OCI-LY1 (cell line): ENCODE data around the gene NOXA1.

ENCODE experiments used
- H2AFZ ChIP-seq: fragments of 200-600 bp; sonication (generic), shearing (Covaris generic); 2 replicates; pipeline ENCODE4 v1.6.0; 2014; ENCODE audit warnings: antibody characterized with exemption, mild to moderate bottlenecking, low read length
- H3F3A ChIP-seq: fragments of 200-600 bp; sonication (generic), shearing (Covaris generic); 2 replicates; pipeline ENCODE4 v1.6.0; 2014; ENCODE audit warnings: mild to moderate bottlenecking, antibody characterized with exemption, low read length, moderate library complexity; ENCODE audit not compliant: insufficient read depth
- H3K27ac ChIP-seq: fragments of 200-600 bp; sonication (generic); 2 replicates; pipeline ENCODE4 v1.5.1; 2014; ENCODE audit warnings: low read length, mixed run types, mild to moderate bottlenecking, low read depth; ENCODE audit not compliant: poor library complexity, severe bottlenecking
- H3K27me3 ChIP-seq: fragments of 200-600 bp; sonication (generic); 2 replicates; pipeline ENCODE4 v1.6.0; 2014; ENCODE audit warnings: antibody characterized with exemption, mild to moderate bottlenecking, low read length, moderate library complexity; ENCODE audit not compliant: insufficient read depth
- H3K36me3 ChIP-seq: fragments of 200-600 bp; sonication (generic); 2 replicates; pipeline ENCODE4 v1.6.1; 2014; ENCODE audit warnings: mild to moderate bottlenecking, antibody characterized with exemption, low read length, moderate library complexity, mixed read lengths; ENCODE audit not compliant: insufficient read depth
- H3K4me1 ChIP-seq: fragments of 200-600 bp; sonication (generic); 2 replicates; pipeline ENCODE4 v1.5.1; 2014; ENCODE audit warnings: mild to moderate bottlenecking, low read length, moderate library complexity; ENCODE audit not compliant: insufficient read depth, severe bottlenecking
- H3K4me2 ChIP-seq: fragments of 200-600 bp; sonication (generic), shearing (Covaris generic); 2 replicates; pipeline ENCODE4 v1.6.1; 2014; ENCODE audit warnings: low read length
- H3K4me3 ChIP-seq: fragments of 200-600 bp; sonication (generic); 2 replicates; pipeline ENCODE4 v1.5.1; 2014; ENCODE audit warnings: low read length, low read depth, mild to moderate bottlenecking, mixed read lengths; ENCODE audit not compliant: poor library complexity, severe bottlenecking
- H3K79me2 ChIP-seq: fragments of 200-600 bp; shearing (Covaris generic); 2 replicates; pipeline ENCODE4 v1.6.1; 2016; ENCODE audit warnings: mixed run types, low read length, mixed read lengths; ENCODE audit not compliant: insufficient read depth
- H3K9ac ChIP-seq: fragments of 200-600 bp; sonication (generic), shearing (Covaris generic); 2 replicates; pipeline ENCODE4 v1.6.1; 2014; ENCODE audit warnings: mild to moderate bottlenecking, low read length, mixed read lengths
- H3K9me2 ChIP-seq: fragments of 200-600 bp; sonication (generic), shearing (Covaris generic); 2 replicates; pipeline ENCODE4 v1.6.1; 2014; ENCODE audit warnings: low read depth, mild to moderate bottlenecking, low read length, mixed read lengths
- H3K9me3 ChIP-seq: fragments of 200-600 bp; shearing (Covaris generic); 2 replicates; pipeline ENCODE4 v1.6.1; 2014; ENCODE audit warnings: low read length, mixed read lengths
- H4K20me1 ChIP-seq: fragments of 200-600 bp; sonication (generic), shearing (Covaris generic); 2 replicates; pipeline ENCODE4 v1.6.0; 2016; ENCODE audit warnings: mild to moderate bottlenecking, low read length; ENCODE audit not compliant: insufficient read depth
- CTCF ChIP-seq: fragments of 200-600 bp; sonication (generic), shearing (Covaris generic); IDR thresholded peaks from 2 replicates; pipeline ENCODE4 v1.5.1; 2017; ENCODE audit warnings: mild to moderate bottlenecking, antibody characterized with exemption, low read length, moderate library complexity, mixed read lengths
- EZH2 ChIP-seq: fragments of 200-600 bp; sonication (generic), shearing (Covaris generic); IDR thresholded peaks from 2 replicates; pipeline ENCODE4 v1.8.0; 2017; ENCODE audit warnings: borderline replicate concordance, mixed run types, mild to moderate bottlenecking, antibody characterized with exemption, low read length, moderate library complexity, mixed read lengths

The NOXA1 gene

DNA sequence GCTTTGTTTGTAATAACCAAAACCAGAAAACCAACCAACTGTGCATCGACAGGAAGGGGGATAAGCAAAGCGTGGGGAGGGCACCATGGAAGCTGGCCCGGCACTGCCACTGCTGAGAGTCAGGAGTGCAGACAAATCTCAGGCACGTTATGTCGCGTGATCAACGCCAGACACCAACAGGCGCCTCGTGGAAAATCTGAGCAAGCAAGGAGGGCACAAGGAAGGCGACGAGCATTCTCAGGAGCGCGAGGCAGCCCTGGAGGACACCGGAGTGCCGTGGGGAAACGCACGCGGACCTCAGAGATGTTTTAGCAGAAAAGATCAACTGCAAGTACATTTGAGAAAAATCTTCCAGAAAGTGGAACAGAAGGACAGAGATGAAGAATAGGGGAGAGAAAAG lies 51.1 kb downstream of the NOXA1 start:
- Histone ChIP-seq H3K27ac (no peak overlapping the region), H3K79me2 (no peaks in the 10 kb centered on the region), H3F3A (no peaks in the 10 kb centered on the region), H3K9ac (no peak overlapping the region), H3K4me2 (no peak overlapping the region), H3K9me2 (no peaks in the 10 kb centered on the region), H3K36me3 (no peaks in the 10 kb centered on the region), H4K20me1 (no peaks in the 10 kb centered on the region), H3K27me3 (no peaks in the 10 kb centered on the region; the same call in 1 of the 2 replicates), H3K4me1 (no peaks in the 10 kb centered on the region), H3K9me3 (peaks cover 8% of the 10 kb centered on the region; the same call in 1 of the 2 replicates), H3K4me3 (no peak overlapping the region), H2AFZ (no peak overlapping the region)
- no peak for TF ChIP-seq CTCF
- TF ChIP-seq EZH2: no peak

DNA sequence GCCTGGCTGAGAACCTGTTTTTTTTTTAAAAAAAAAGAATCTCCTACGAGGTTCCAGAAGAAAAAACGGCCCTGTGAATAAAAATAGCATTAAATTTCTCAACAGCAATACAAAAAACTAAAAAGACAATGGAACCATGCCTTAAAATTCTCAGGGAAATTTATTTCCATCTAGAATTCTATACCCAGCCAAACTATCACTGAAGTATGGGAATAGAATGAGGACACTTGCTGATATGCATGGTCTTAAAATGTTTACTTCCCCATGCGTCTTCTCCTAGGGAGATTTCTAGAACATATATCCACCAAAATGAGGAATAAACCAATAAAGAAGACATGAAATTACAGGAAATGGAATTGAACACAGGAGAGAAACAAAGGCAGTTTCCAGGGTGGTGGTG lies 52.5 kb downstream of the NOXA1 start:
- TF ChIP-seq CTCF (no peak), EZH2 (no peak)
- Histone ChIP-seq H3K27ac (no peak overlapping the region), H3K9me2 (no peaks in the 10 kb centered on the region), H3K9me3 (peaks cover 8% of the 10 kb centered on the region; the same call in 1 of the 2 replicates), H3K27me3 (no peaks in the 10 kb centered on the region; the same call in 1 of the 2 replicates), H3K79me2 (no peaks in the 10 kb centered on the region), H4K20me1 (no peaks in the 10 kb centered on the region), H3K36me3 (no peaks in the 10 kb centered on the region), H2AFZ (no peak overlapping the region), H3K4me2 (no peak overlapping the region), H3K9ac (no peak overlapping the region), H3F3A (no peaks in the 10 kb centered on the region), H3K4me3 (no peak overlapping the region), H3K4me1 (no peaks in the 10 kb centered on the region)

DNA sequence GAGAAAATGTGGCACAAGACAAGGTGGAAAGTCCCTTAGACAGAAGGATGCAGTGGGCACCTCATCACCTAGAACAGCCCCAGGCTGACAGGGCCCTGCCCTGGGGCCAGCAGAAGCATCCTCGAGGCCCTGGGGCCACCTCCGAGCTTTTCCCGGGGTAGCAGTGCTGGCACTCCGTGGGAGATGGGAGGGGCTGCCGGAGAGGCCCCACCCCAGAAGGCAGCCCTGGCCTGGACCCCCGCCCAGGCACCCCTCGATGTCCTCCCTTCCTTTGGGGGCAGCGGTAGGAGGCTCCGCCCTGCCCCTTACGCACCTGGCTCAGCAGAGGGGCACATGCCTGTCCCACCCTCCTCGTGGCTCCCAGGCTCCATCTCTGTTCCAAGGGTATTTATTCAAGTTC lies 53.7 kb downstream of the NOXA1 start:
- H3K9me3 ChIP-seq: peaks cover 8% of the 10 kb centered on the region; the same call in 1 of the 2 replicates
- H3K4me3 ChIP-seq: no peak overlapping the region
- H2AFZ ChIP-seq: no peak overlapping the region
- no peaks in the 10 kb centered on the region for H3K4me1 ChIP-seq
- no peak overlapping the region for H3K27ac ChIP-seq
- H3K36me3 ChIP-seq: no peaks in the 10 kb centered on the region
- TF ChIP-seq CTCF: no peak
- no peak for TF ChIP-seq EZH2
- H3K9me2 ChIP-seq: no peaks in the 10 kb centered on the region
- no peak overlapping the region for H3K4me2 ChIP-seq
- no peaks in the 10 kb centered on the region for H3K79me2 ChIP-seq
- no peaks in the 10 kb centered on the region; the same call in 1 of the 2 replicates for H3K27me3 ChIP-seq
- no peak overlapping the region for H3K9ac ChIP-seq
- no peaks in the 10 kb centered on the region for H3F3A ChIP-seq
- H4K20me1 ChIP-seq: no peaks in the 10 kb centered on the region
